Measurements from ENCODE around the gene MPZL2. TPM values are rescaled to one million over a fixed set of nuclear protein-coding genes. Genes with fewer than 3 reads are reported as not detected.

Gene MPZL2
- total and polyA plus RNA-seq, 2 of the 13 experiments (the other 11 are each of a cell fraction or from before 2014, with no cell fraction given) = 27.9 to 53.7 TPM

- H4K20me1 ChIP-seq (ENCODE audit: insufficient read depth, low read length) = no peaks in the 10 kb centered on the region
- H3K27me3 ChIP-seq (ENCODE audit: control insufficient read depth in 1 of 2, insufficient read depth in 2 of 2, low read length in 2 of 2) = no peaks in the 10 kb centered on the region
- in situ Hi-C loops (cut with HindIII; ENCODE audit: extremely low pct_ligation_motif_present, low pct_unique_long_range_greater_than_20kb) (no loop called here), intact Hi-C loops (cut with micrococcal nuclease; ENCODE audit: unreplicated experiment) (no loop called here)
- no peaks in the 10 kb centered on the region for H3K9me3 ChIP-seq (ENCODE audit: low read length)
- DNase-seq (ENCODE audit: low spot score) (no peak), FAIRE-seq (no peak), ATAC-seq (no peak)
- H2AFZ ChIP-seq (ENCODE audit: low read length) = no peak overlapping the region
- ChIA-PET CTCF (ENCODE audit: low intra/inter-chr PET ratio, low total read pairs) (interaction anchor here (1.3 kb wide), 1 partner anchor 89 kb away, joined by 4 read pairs; no protein-coding TSS in a partner anchor), POLR2A (no interaction called here)
- H3K79me2 ChIP-seq (ENCODE audit: insufficient read depth, low read length) = no peaks in the 10 kb centered on the region
- H3K4me3 ChIP-seq (replicated peaks in 1 of 3; ENCODE audit: insufficient read depth in 1 of 3, low read depth in 2 of 3, low read length in 3 of 3) = no peak overlapping the region
- TF ChIP-seq ZNF18 (CRISPR knock-in tag; IDR thresholded peaks at IDR 0.05; ENCODE audit: insufficient replicate concordance) (no peak), ZNF580 (CRISPR knock-in tag; IDR thresholded peaks at IDR 0.05; ENCODE audit: borderline replicate concordance, low read depth) (no peak), PAXIP1 (CRISPR knock-in tag; conservative IDR thresholded peaks at IDR 0.05) (no peak), ZNF337 (CRISPR knock-in tag; IDR thresholded peaks at IDR 0.05; ENCODE audit: borderline replicate concordance, low read depth) (no peak), ARID3A (IDR thresholded peaks at IDR 0.05; ENCODE audit: low read depth, low read length) (no peak), KDM4B (CRISPR knock-in tag; IDR thresholded peaks at IDR 0.05) (no peak)
- WGBS (ENCODE audit: low lambda C conversion rate) = 95% methylated on average over 1 of the region's 1 CpG
- H3K9ac ChIP-seq (ENCODE audit: insufficient read depth, low read depth, low read length) = no peak overlapping the region
- H3K27ac ChIP-seq (ENCODE audit: extremely low read length, insufficient read depth, low read length) = no peak overlapping the region
- no peaks in the 10 kb centered on the region for H3K36me3 ChIP-seq (replicated peaks in 1 of 2; ENCODE audit: control insufficient read depth in 1 of 2, insufficient read depth in 2 of 2, low read length in 2 of 2)
- H3K4me1 ChIP-seq (ENCODE audit: insufficient read depth, low read length) = peaks cover 12% of the 10 kb centered on the region
- BruUV-seq (replicated peaks) = no TSS peak
- no peak overlapping the region for H3K4me2 ChIP-seq (ENCODE audit: low read depth, low read length)
Observed at GRCh38 chr11:118287006-118287405, 22.9 kb upstream of the MPZL2 start.
